Measurements from ENCODE around the gene ODAD3. TPM values are rescaled to one million over a fixed set of nuclear protein-coding genes. Genes with fewer than 3 reads are reported as not detected.
"Not testable (repeated sequence)": the region's sequence is repeated elsewhere in the genome, so short reads cannot be mapped to it uniquely, and the experiment has no call there.

Gene ODAD3
- total RNA-seq, 4 donors from 2014 or later = 0.32 to 2.2 TPM; not detected in 2

DNA sequence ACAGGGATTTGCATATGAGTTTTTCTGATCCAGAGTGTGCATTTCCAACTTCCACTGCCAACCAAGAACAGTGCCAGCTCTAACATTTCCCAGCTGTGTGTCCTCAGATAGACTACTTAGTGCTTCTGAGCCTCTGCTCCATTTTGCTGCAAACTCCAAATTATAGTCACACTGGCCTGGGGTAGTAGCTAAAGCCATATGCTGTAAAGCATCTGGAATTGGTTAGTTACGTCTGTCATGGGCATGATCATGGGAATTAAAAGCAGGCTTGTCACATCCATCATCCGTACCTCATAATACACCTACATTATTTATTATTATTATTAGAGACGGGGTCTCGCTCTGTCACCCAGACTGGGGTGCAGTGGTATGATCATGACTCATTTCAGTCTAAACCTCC lies 38.8 kb upstream of the ODAD3 start:
- H3K4me3 ChIP-seq = no peak overlapping the region
- in situ Hi-C loops (cut with MboI; ENCODE audit: low pct_ligation_motif_present in 1 of 4, low pct_unique_long_range_greater_than_20kb in 1 of 4, low sequenced_read_pairs in 3 of 4) (loop anchor here in 2 of 4 donors (10.0 to 25.0 kb wide), 2 partner anchors 186 to 189 kb away; partner anchors contain the start of gene TSPAN16 (in 1 of the 2)), intact Hi-C loops (cut with DNase I; ENCODE audit: low total_unique reads) (loop anchor here (10.0 kb wide), 1 partner anchor 169 kb away; no protein-coding TSS in a partner anchor)
- TF ChIP-seq EP300 (IDR thresholded peaks at IDR 0.05; ENCODE audit: low read depth) (no peak), POLR2A (IDR thresholded peaks at IDR 0.05) (no peak), CTCF (IDR thresholded peaks at IDR 0.05) (no peak), POLR2AphosphoS5 (IDR thresholded peaks at IDR 0.05) (no peak)
- no peaks in the 10 kb centered on the region for H3K4me1 ChIP-seq
- H3K9me3 ChIP-seq = no peaks in the 10 kb centered on the region
- no peak overlapping the region for H3K27ac ChIP-seq
- peaks cover 2% of the 10 kb centered on the region for H3K27me3 ChIP-seq
- H3K36me3 ChIP-seq = no peaks in the 10 kb centered on the region
- WGBS, 2 donors (ENCODE audit: low coverage in 1 of 2) = 76 to 78% methylated on average over 4 of the region's 4 CpGs
- no peak for DNase-seq

DNA sequence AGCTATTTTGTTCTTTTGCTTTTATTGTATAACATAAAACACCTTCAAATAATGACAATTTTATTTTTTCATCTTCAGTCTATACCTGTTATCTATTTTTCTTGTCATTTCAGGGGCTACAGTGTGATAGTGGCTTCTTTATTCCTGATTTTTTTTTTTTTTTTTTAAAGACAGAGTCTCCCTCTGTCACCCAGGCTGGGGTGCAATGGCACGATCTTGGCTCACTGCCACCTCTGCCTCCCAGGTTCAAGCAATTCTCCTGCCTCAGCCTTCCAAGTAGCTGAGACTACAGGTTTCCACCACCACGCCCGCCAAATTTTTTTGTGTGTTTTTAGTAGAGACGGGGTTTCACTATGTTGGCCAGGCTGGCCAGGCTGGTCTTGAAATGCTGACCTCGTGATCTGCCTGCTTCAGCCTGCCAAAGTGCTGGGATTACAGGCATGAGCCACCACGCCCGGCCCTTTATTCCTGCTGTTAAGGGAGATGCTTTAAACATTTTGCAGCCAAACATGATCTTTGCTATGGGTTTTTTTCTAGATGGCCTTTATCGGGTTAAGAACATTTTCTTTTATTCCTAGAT lies 33.4 kb upstream of the ODAD3 start:
- in situ Hi-C loops (cut with MboI; ENCODE audit: low pct_ligation_motif_present in 1 of 4, low pct_unique_long_range_greater_than_20kb in 1 of 4, low sequenced_read_pairs in 3 of 4) = loop anchor here in 1 of 4 donors (25.0 kb wide), 1 partner anchor 181 kb away; the partner anchor contains the start of gene TSPAN16
- H3K4me3 ChIP-seq; H3K27ac ChIP-seq; DNase-seq; intact Hi-C loops (cut with DNase I; ENCODE audit: low total_unique reads); H3K4me1 ChIP-seq; H3K9me3 ChIP-seq; H3K27me3 ChIP-seq; H3K36me3 ChIP-seq: not testable (repeated sequence)
- 50 to 54% methylated on average over 3 to 8 of the region's 8 CpGs for WGBS, 2 donors (ENCODE audit: low coverage in 1 of 2)

GRCh38 chr19:11465600-11465999 lies 30.7 kb upstream of the ODAD3 start:
- Histone ChIP-seq H3K36me3 (no peaks in the 10 kb centered on the region), H3K27me3 (peaks cover 2% of the 10 kb centered on the region), H3K27ac (no peak overlapping the region), H3K4me1 (no peaks in the 10 kb centered on the region), H3K4me3 (no peak overlapping the region), H3K9me3 (no peaks in the 10 kb centered on the region)
- in situ Hi-C loops (cut with MboI; ENCODE audit: low pct_ligation_motif_present in 1 of 4, low pct_unique_long_range_greater_than_20kb in 1 of 4, low sequenced_read_pairs in 3 of 4) = loop anchor here in 1 of 4 donors (25.0 kb wide), 1 partner anchor 178 kb away; the partner anchor contains the start of gene TSPAN16
- no peak for TF ChIP-seq CTCF (IDR thresholded peaks at IDR 0.05)
- no peak for TF ChIP-seq POLR2A (IDR thresholded peaks at IDR 0.05)
- TF ChIP-seq POLR2AphosphoS5 (IDR thresholded peaks at IDR 0.05) = no peak
- no peak for TF ChIP-seq EP300 (IDR thresholded peaks at IDR 0.05; ENCODE audit: low read depth)
- no peak for DNase-seq
- intact Hi-C loops (cut with DNase I; ENCODE audit: low total_unique reads) = no loop called here
- WGBS, 2 donors (ENCODE audit: low coverage in 1 of 2) = 60% methylated on average over 8 of the region's 8 CpGs; no CpG with 5 or more reads in 1 of the 2 donors

DNA sequence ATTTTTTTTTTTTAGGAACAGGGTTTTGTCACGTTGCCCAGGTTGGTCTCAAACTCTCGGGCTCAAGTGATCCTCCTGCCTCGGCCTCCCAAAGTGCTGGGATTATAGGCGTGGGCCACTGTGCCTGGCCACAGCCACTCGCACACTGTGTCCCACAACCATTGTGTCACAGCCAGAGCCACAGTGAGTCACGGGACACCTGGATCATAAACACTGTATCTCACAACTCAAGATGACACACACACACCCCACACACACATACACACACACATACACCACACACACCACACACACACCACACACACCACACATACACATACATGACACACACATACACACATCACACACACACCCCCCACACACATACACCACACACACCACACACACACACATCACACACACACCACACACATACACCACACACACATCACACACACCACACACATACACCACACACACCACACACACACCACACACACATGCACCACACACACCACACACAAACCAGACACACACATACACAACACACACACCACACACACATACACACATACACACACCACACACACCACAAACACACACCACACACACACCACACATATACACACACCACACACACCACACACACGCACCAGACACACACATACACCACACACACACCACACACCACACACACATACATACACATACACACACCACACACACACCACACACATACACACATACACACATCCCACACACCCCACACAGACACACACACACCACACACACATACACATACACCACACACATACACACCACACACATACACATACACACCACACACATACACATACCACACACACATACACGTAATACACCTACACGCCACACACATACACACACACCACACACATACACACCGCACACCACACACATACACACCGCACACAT lies 29.7 kb upstream of the ODAD3 start:
- Histone ChIP-seq H3K9me3 (no peaks in the 10 kb centered on the region), H3K36me3 (no peaks in the 10 kb centered on the region), H3K4me1 (no peaks in the 10 kb centered on the region), H3K27ac (no peak overlapping the region), H3K27me3 (peaks cover 9% of the 10 kb centered on the region), H3K4me3 (no peak overlapping the region)
- intact Hi-C loops (cut with DNase I; ENCODE audit: low total_unique reads) (no loop called here), in situ Hi-C loops (cut with MboI; ENCODE audit: low pct_ligation_motif_present in 1 of 4, low pct_unique_long_range_greater_than_20kb in 1 of 4, low sequenced_read_pairs in 3 of 4) (loop anchor here in 1 of 4 donors (25.0 kb wide), 1 partner anchor 177 kb away; the partner anchor contains the start of gene TSPAN16)
- no peak for TF ChIP-seq POLR2A (IDR thresholded peaks at IDR 0.05)
- no peak for TF ChIP-seq POLR2AphosphoS5 (IDR thresholded peaks at IDR 0.05)
- TF ChIP-seq EP300 (IDR thresholded peaks at IDR 0.05; ENCODE audit: low read depth) = no peak
- TF ChIP-seq CTCF (IDR thresholded peaks at IDR 0.05) = no peak
- no peak for DNase-seq
- WGBS, 2 donors (ENCODE audit: low coverage in 1 of 2) = 64 to 84% methylated on average over 5 to 11 of the region's 11 CpGs
